ENCODE measurements around the gene ZDHHC5. TPM values are rescaled to one million over a fixed set of nuclear protein-coding genes. Genes with fewer than 3 reads are reported as not detected.
A peak's percentile ranks its signal among the peaks of the same experiment; 100 is the strongest.

Gene ZDHHC5
- total RNA-seq, 1 experiment from 2014 or later: 65.2 TPM

DNA sequence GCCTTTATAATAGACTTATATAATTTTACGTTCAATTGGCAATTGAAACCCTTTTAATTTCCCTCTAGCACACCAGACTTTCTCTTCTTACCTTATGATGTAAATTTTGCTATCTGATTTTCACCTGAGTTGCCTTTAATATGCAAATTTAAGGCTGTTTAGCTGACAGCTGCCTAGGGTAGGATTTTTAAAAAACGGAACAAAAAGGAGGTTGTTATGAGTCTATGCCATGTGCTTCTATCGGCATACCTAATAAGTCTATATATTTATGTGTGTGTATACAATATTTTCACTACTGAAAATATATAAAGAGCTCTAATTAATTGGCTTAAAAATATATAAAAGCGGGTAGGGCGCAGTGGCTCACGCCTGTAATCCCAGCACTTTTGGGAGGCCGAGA, 61.6 kb downstream of the ZDHHC5 start:
- H3T11ph ChIP-seq (ENCODE audit: low read length): no peak overlapping the region
- H3K27me3 ChIP-seq (ENCODE audit: insufficient read depth, low read length): no peaks in the 10 kb centered on the region
- H2AFZ ChIP-seq (ENCODE audit: low read length): no peak overlapping the region
- H3K23ac ChIP-seq (ENCODE audit: insufficient read length, low read depth, low read length): no peak overlapping the region
- no peak overlapping the region for H3K4ac ChIP-seq (ENCODE audit: low read depth, low read length)
- H3K9ac ChIP-seq (ENCODE audit: extremely low read depth, insufficient read length, low read length): no peak overlapping the region
- peaks cover 2% of the 10 kb centered on the region; the same call in 1 of the 2 replicates for H3K79me2 ChIP-seq (ENCODE audit: insufficient read depth, low read length)
- no peaks in the 10 kb centered on the region for H3K9me3 ChIP-seq (ENCODE audit: control insufficient read depth, low read depth, low read length)
- H4K8ac ChIP-seq (replicated peaks; ENCODE audit: insufficient read length, low read depth, low read length): no peak overlapping the region
- H3K23me2 ChIP-seq (ENCODE audit: insufficient read length, low read depth, low read length, poor library complexity, severe bottlenecking): no peaks in the 10 kb centered on the region
- H2BK5ac ChIP-seq (ENCODE audit: insufficient read length, low read length): no peak overlapping the region
- no peak for DNase-seq
- H4K20me1 ChIP-seq (ENCODE audit: control insufficient read depth, insufficient read depth, insufficient read length): no peaks in the 10 kb centered on the region
- Mint-ChIP-seq H3K36me3 (ENCODE audit: insufficient read depth in 1 of 3, low read depth in 3 of 3) (peaks cover 6 to 9% (median 6%) of the 10 kb centered on the region in 3 experiments; a peak in 4 of 7 replicates), H3K4me3 (no peak overlapping the region), H3K27me3 (ENCODE audit: low read depth) (no peaks in the 10 kb centered on the region), H3K27ac (peak overlapping the region in 2 of 3 experiments; percentile 98; a peak in 1 of 7 replicates), H3K9me3 (no peaks in the 10 kb centered on the region), H3K4me1 (peaks cover 13 to 20% of the 10 kb centered on the region in 2 experiments)
- H2BK120ac ChIP-seq (ENCODE audit: low read depth, low read length, poor library complexity, severe bottlenecking): no peak overlapping the region
- H2BK15ac ChIP-seq (ENCODE audit: low read depth, low read length): no peak overlapping the region
- H4K5ac ChIP-seq (ENCODE audit: insufficient read length, low read depth, low read length): no peak overlapping the region
- no peak overlapping the region for H2BK12ac ChIP-seq (ENCODE audit: insufficient read length, low read depth, low read length)
- TF ChIP-seq, protein P1, sequence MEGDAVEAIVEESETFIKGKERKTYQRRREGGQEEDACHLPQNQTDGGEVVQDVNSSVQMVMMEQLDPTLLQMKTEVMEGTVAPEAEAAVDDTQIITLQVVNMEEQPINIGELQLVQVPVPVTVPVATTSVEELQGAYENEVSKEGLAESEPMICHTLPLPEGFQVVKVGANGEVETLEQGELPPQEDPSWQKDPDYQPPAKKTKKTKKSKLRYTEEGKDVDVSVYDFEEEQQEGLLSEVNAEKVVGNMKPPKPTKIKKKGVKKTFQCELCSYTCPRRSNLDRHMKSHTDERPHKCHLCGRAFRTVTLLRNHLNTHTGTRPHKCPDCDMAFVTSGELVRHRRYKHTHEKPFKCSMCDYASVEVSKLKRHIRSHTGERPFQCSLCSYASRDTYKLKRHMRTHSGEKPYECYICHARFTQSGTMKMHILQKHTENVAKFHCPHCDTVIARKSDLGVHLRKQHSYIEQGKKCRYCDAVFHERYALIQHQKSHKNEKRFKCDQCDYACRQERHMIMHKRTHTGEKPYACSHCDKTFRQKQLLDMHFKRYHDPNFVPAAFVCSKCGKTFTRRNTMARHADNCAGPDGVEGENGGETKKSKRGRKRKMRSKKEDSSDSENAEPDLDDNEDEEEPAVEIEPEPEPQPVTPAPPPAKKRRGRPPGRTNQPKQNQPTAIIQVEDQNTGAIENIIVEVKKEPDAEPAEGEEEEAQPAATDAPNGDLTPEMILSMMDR (conservative IDR thresholded peaks at IDR 0.05): no peak
- H3K79me1 ChIP-seq (ENCODE audit: insufficient read depth, low read depth, low read length, poor library complexity, severe bottlenecking): peaks cover 3% of the 10 kb centered on the region
- WGBS (ENCODE audit: extremely low coverage, insufficient read length, low lambda C conversion rate): no CpG with 5 or more reads among the region's 7 CpGs
- no peak overlapping the region for H3K27ac ChIP-seq (ENCODE audit: insufficient read length, low read depth, low read length)
- no peak overlapping the region for H3K56ac ChIP-seq (ENCODE audit: insufficient read length, low read depth, low read length)
- no peak overlapping the region for H3K14ac ChIP-seq (ENCODE audit: insufficient read depth, low read length)
- H3K4me1 ChIP-seq (ENCODE audit: insufficient read depth, low read length): no peaks in the 10 kb centered on the region; the same call in 1 of the 2 replicates
- H2AK5ac ChIP-seq (ENCODE audit: insufficient read length, low read length): no peak overlapping the region
- no peak overlapping the region for H4K91ac ChIP-seq (ENCODE audit: insufficient read length, low read depth, low read length)
- H3K4me2 ChIP-seq (ENCODE audit: insufficient read depth, insufficient read length, low read length): peak overlapping the region; percentile 21
- H2BK20ac ChIP-seq (ENCODE audit: low read depth, low read length, poor library complexity, severe bottlenecking): no peak overlapping the region
- no peak overlapping the region for H3K18ac ChIP-seq (ENCODE audit: insufficient read length, low read depth, low read length)

Measured in H9 (cell line).